T-cell (primary cell): Measurements from ENCODE around the gene KHDC3L. TPM values are rescaled to one million over a fixed set of nuclear protein-coding genes. Genes with fewer than 3 reads are reported as not detected.

ENCODE experiments used
- ATAC-seq, 4 experiments: fragments of 200-7000 bp in 3 of 4; fragments of 150-1000 bp in 1 of 4; cut with Tn5 transposase; replicated peaks in 1 of 4; 1 replicate in 3 of 4; 2 replicates in 1 of 4; pipeline ENCODE4 v1.10.0; 2021; ENCODE audit warnings: moderate library complexity in 3 of 4, mild to moderate bottlenecking in 2 of 4, moderate number of reproducible peaks in 1 of 4
- CTCF ChIA-PET, 2 donors: fragments of 300-600 bp; sonication (Branson Sonifier 250); formaldehyde crosslinking; loops; one replicate each; lab custom pipeline; 2022; ENCODE audit warnings: antibody characterized with exemption in 2 of 2; lab: Charles Lee
- POLR2A ChIA-PET, 2 donors: fragments of 300-600 bp; sonication (Branson Sonifier 250); formaldehyde crosslinking; loops; one replicate each; lab custom pipeline; 2022; ENCODE audit warnings: antibody characterized with exemption in 2 of 2; lab: Charles Lee
- DNase-seq, 35 experiments: peaks; one replicate each; pipeline versions ENCODE4 v3.0.0 to v3.0.0-alpha.2; 2013 to 2023
- H3K27ac ChIP-seq: one replicate; pipeline ENCODE4 v1.5.1; 2013; ENCODE audit warnings: low read length
- H3K27me3 ChIP-seq, 2 experiments: replicated peaks in 1 of 2; 1 replicate in 1 of 2; 2 replicates in 1 of 2; pipeline versions ENCODE4 v1.6.1 to v1.7.0; 2013; ENCODE audit warnings: low read length in 1 of 2, mixed read lengths in 1 of 2; ENCODE audit not compliant: control insufficient read depth in 2 of 2, insufficient read depth in 2 of 2; ENCODE audit errors: extremely low read depth in 1 of 2
- H3K36me3 ChIP-seq, 2 donors: 1 replicate in 1 of 2; 2 replicates in 1 of 2; pipeline versions ENCODE4 v1.6.1 to v1.7.0; 2013; ENCODE audit warnings: low read length in 1 of 2; ENCODE audit not compliant: control insufficient read depth in 2 of 2, insufficient read depth in 1 of 2; ENCODE audit errors: extremely low read depth in 1 of 2
- H3K4me1 ChIP-seq, 2 experiments: 1 replicate in 1 of 2; 2 replicates in 1 of 2; pipeline versions ENCODE4 v1.6.1 to v1.7.0; 2013; ENCODE audit warnings: low read length in 2 of 2, mixed read lengths in 1 of 2; ENCODE audit not compliant: insufficient read depth in 2 of 2, control insufficient read depth in 1 of 2; ENCODE audit errors: extremely low read depth in 1 of 2
- H3K4me3 ChIP-seq, 2 donors: 1 replicate in 1 of 2; 2 replicates in 1 of 2; pipeline versions ENCODE4 v1.5.1 to v1.7.0; 2013; ENCODE audit warnings: mild to moderate bottlenecking in 2 of 2, low read length in 1 of 2, moderate library complexity in 1 of 2; ENCODE audit not compliant: control insufficient read depth in 1 of 2; ENCODE audit errors: extremely low read depth in 1 of 2
- H3K9me3 ChIP-seq: 2 replicates; pipeline ENCODE4 v1.7.0; 2013
- H3K27ac Mint-ChIP-seq, 2 donors: one replicate each; pipeline ENCODE4 v1.8.0; 2020 to 2021; ENCODE audit warnings: mild to moderate bottlenecking in 2 of 2, mixed read lengths in 2 of 2
- H3K27me3 Mint-ChIP-seq, 2 donors: one replicate each; pipeline ENCODE4 v1.8.0; 2021 to 2022; ENCODE audit warnings: mixed read lengths in 2 of 2
- H3K36me3 Mint-ChIP-seq: one replicate; pipeline ENCODE4 v1.8.0; 2021; ENCODE audit warnings: mixed read lengths
- H3K4me1 Mint-ChIP-seq, 3 donors: one replicate each; pipeline ENCODE4 v1.8.0; 2020 to 2022; ENCODE audit warnings: mixed read lengths in 3 of 3, mild to moderate bottlenecking in 1 of 3
- H3K4me3 Mint-ChIP-seq, 3 donors: one replicate each; pipeline ENCODE4 v1.8.0; 2020 to 2022; ENCODE audit warnings: mild to moderate bottlenecking in 3 of 3, mixed read lengths in 3 of 3, moderate library complexity in 3 of 3
- H3K9me3 Mint-ChIP-seq, 3 donors: one replicate each; pipeline ENCODE4 v1.8.0; 2020 to 2022; ENCODE audit warnings: mixed read lengths in 3 of 3
- WGBS: methylation state at CpG from one replicate; pipeline ENCODE4 v1.1.5; 2013; ENCODE audit warnings: missing lambda C conversion rate; ENCODE audit not compliant: insufficient coverage; 5-methylcytosine and 5-hydroxymethylcytosine counted together
- total RNA-seq, 35 experiments: library from RNA in 6 of 35; stranded (reverse) in 6 of 35; fragments of 120-200 nt in 1 of 35; gene quantifications; one replicate each; pipeline versions ENCODE4 v1.2.1 to v1.2.4 and lab custom pipeline; 2013 to 2026

Gene KHDC3L
- total RNA-seq, 5 donors from 2014 or later (not counting 1 experiment from before 2014, with no cell fraction given) = not detected

- Mint-ChIP-seq H3K4me1 (no peaks in the 10 kb centered on the region), H3K4me3 (no peak overlapping the region), H3K36me3 (peaks cover 3% of the 10 kb centered on the region), H3K9me3 (no peaks in the 10 kb centered on the region), H3K27ac (no peak overlapping the region), H3K27me3 (no peaks in the 10 kb centered on the region)
- Histone ChIP-seq H3K4me3 (no peak overlapping the region), H3K27me3 (no peaks in the 10 kb centered on the region), H3K9me3 (no peaks in the 10 kb centered on the region), H3K4me1 (no peaks in the 10 kb centered on the region), H3K27ac (no peak overlapping the region), H3K36me3 (no peaks in the 10 kb centered on the region)
- ChIA-PET CTCF (no interaction called here), POLR2A (no interaction called here)
- DNase-seq (no peak), ATAC-seq (no peak)
Observed at GRCh38 chr6:73400656-73401055, 38.2 kb downstream of the KHDC3L start.

- Mint-ChIP-seq H3K4me3 (no peak overlapping the region), H3K27me3 (no peaks in the 10 kb centered on the region), H3K27ac (no peak overlapping the region), H3K4me1 (no peaks in the 10 kb centered on the region), H3K9me3 (no peaks in the 10 kb centered on the region), H3K36me3 (peaks cover 4% of the 10 kb centered on the region)
- POLR2A ChIA-PET = no interaction called here
- Histone ChIP-seq H3K9me3 (no peaks in the 10 kb centered on the region), H3K36me3 (no peaks in the 10 kb centered on the region), H3K4me1 (no peaks in the 10 kb centered on the region), H3K27me3 (no peaks in the 10 kb centered on the region), H3K27ac (no peak overlapping the region), H3K4me3 (no peak overlapping the region)
- no CpG with 5 or more reads among the region's 1 CpG for WGBS
- no peak for DNase-seq
- no peak for ATAC-seq
- CTCF ChIA-PET = no interaction called here
Observed at GRCh38 chr6:73409395-73409794, 46.9 kb downstream of the KHDC3L start.

- no peaks in the 10 kb centered on the region for H3K4me1 ChIP-seq
- no peaks in the 10 kb centered on the region for H3K9me3 ChIP-seq
- Mint-ChIP-seq H3K4me3 (no peak overlapping the region), H3K27ac (no peak overlapping the region), H3K4me1 (peaks cover 0 to 2% (median 0%) of the 10 kb centered on the region in 3 donors), H3K36me3 (peaks cover 19% of the 10 kb centered on the region), H3K9me3 (no peaks in the 10 kb centered on the region), H3K27me3 (no peaks in the 10 kb centered on the region)
- H3K27ac ChIP-seq = no peak overlapping the region
- 100% methylated on average over 3 of the region's 3 CpGs for WGBS
- no peak overlapping the region for H3K4me3 ChIP-seq
- DNase-seq (no peak), ATAC-seq (no peak)
- CTCF ChIA-PET = no interaction called here
- no peaks in the 10 kb centered on the region for H3K27me3 ChIP-seq
- POLR2A ChIA-PET = interaction anchor here in 1 of 2 donors (0.6 kb wide), 1 partner anchor 246 kb away, joined by 4 read pairs; no protein-coding TSS in a partner anchor
- H3K36me3 ChIP-seq = no peaks in the 10 kb centered on the region
Observed at GRCh38 chr6:73413102-73413501, 50.6 kb downstream of the KHDC3L start.

Other genes with a start within 250 kb of the KHDC3L start
- gene KHDC1L, start 137.2 kb upstream of the KHDC3L start, total RNA-seq = not detected
- 1 to 10 TPM in 4 of 5 donors, under 1 TPM in 1; 0.88 to 1.7 (median 1.3) TPM for gene KHDC1, start 99.5 kb upstream of the KHDC3L start, total RNA-seq
- not detected for gene DPPA5, start 8.4 kb upstream of the KHDC3L start, total RNA-seq
- gene OOEP, start 7.2 kb downstream of the KHDC3L start, total RNA-seq = under 1 TPM in 2 of 5 donors, not detected in 3; 0.63 to 0.93 TPM
- 1 to 10 TPM in 3 of 5 donors, under 1 TPM in 2; 0.47 to 2.7 (median 1.3) TPM for gene DDX43, start 32.2 kb downstream of the KHDC3L start, total RNA-seq
- 10 to 100 TPM in 4 of 5 donors, 1 to 10 TPM in 1; 6.9 to 14.9 (median 12.8) TPM for gene CGAS, start 89.6 kb downstream of the KHDC3L start, total RNA-seq
- gene MTO1, start 99.1 kb downstream of the KHDC3L start, total RNA-seq = 10 to 100 TPM; 55.0 to 80.4 (median 59.3) TPM
- over 10,000 TPM; 14,142 to 15,123 (median 14,655) TPM for gene EEF1A1, start 158.4 kb downstream of the KHDC3L start, total RNA-seq